B cell (primary cell): Measurements from ENCODE around the gene ATP6V0E1. TPM values are rescaled to one million over a fixed set of nuclear protein-coding genes. Genes with fewer than 3 reads are reported as not detected.

Experiments used
- ATAC-seq: fragments of 200-7000 bp; cut with Tn5 transposase; one replicate; pipeline ENCODE4 v1.10.0; 2021; ENCODE audit warnings: low read depth, mild to moderate bottlenecking, moderate number of reproducible peaks, moderate library complexity
- CTCF ChIA-PET: fragments of 350-600 bp; sonication (Branson Sonifier 250); formaldehyde crosslinking; loops from one replicate; lab custom pipeline; 2021; ENCODE audit warnings: antibody characterized with exemption, inconsistent platforms; lab: Charles Lee
- POLR2A ChIA-PET: fragments of 350-600 bp; sonication (Branson Sonifier 250); formaldehyde crosslinking; loops from one replicate; lab custom pipeline; 2021; ENCODE audit warnings: antibody characterized with exemption; lab: Charles Lee
- DNase-seq: peaks from one replicate; pipeline ENCODE4 v3.0.0; 2013
- H2AFZ ChIP-seq: 2 replicates; pipeline ENCODE4 v1.6.1; 2012; ENCODE audit warnings: mild to moderate bottlenecking, low read depth, low read length; ENCODE audit not compliant: insufficient read depth, poor library complexity, severe bottlenecking
- H3K27ac ChIP-seq, 2 donors: 1 replicate in 1 of 2; 2 replicates in 1 of 2; pipeline ENCODE4 v1.5.1; 2012 to 2013; ENCODE audit warnings: low read length in 2 of 2, mild to moderate bottlenecking in 2 of 2, moderate library complexity in 1 of 2
- H3K27me3 ChIP-seq, 4 experiments: fragments of 200-600 bp in 1 of 4; sonication (generic) in 1 of 4; replicated peaks in 1 of 4; 1 replicate in 2 of 4; 2 replicates in 2 of 4; pipeline versions ENCODE4 v1.6.1 to v1.7.0; 2013 to 2016; ENCODE audit warnings: low read length in 3 of 4, mild to moderate bottlenecking in 2 of 4, mixed read lengths in 1 of 4, moderate library complexity in 1 of 4; ENCODE audit not compliant: insufficient read depth in 4 of 4, control insufficient read depth in 3 of 4; ENCODE audit errors: control extremely low read depth in 1 of 4
- H3K36me3 ChIP-seq, 2 experiments: replicated peaks in 1 of 2; 1 replicate in 1 of 2; 2 replicates in 1 of 2; pipeline versions ENCODE4 v1.6.1 to v1.7.1; 2013; ENCODE audit warnings: low read length in 1 of 2; ENCODE audit not compliant: insufficient read depth in 2 of 2, control insufficient read depth in 1 of 2; ENCODE audit errors: control extremely low read depth in 1 of 2, extremely low read depth in 1 of 2
- H3K4me1 ChIP-seq, 2 donors: fragments of 200-600 bp in 1 of 2; sonication (generic) in 1 of 2; 1 replicate in 1 of 2; 2 replicates in 1 of 2; pipeline versions ENCODE4 v1.5.1 to v1.6.1; 2013 to 2017; ENCODE audit warnings: low read length in 2 of 2; ENCODE audit not compliant: control insufficient read depth in 2 of 2, insufficient read depth in 2 of 2
- H3K4me2 ChIP-seq: replicated peaks from 2 replicates; pipeline ENCODE3; 2012; ENCODE audit warnings: mild to moderate bottlenecking, low read depth, low read length; ENCODE audit not compliant: poor library complexity, severe bottlenecking
- H3K4me3 ChIP-seq, 5 experiments: fragments of 200-600 bp in 1 of 5; sonication (generic) in 1 of 5; 1 replicate in 3 of 5; 2 replicates in 2 of 5; pipeline versions ENCODE4 v1.5.1 to v1.7.0; 2011 to 2016; ENCODE audit warnings: low read length in 4 of 5, mild to moderate bottlenecking in 4 of 5, low read depth in 2 of 5, control low read depth in 1 of 5, moderate library complexity in 1 of 5; ENCODE audit not compliant: insufficient read depth in 1 of 5; ENCODE audit errors: control extremely low read depth in 1 of 5, extremely low read depth in 1 of 5
- H3K79me2 ChIP-seq: fragments of 200-600 bp; sonication (generic); one replicate; pipeline ENCODE4 v1.6.0; 2016; ENCODE audit warnings: low read length; ENCODE audit not compliant: control insufficient read depth, insufficient read depth
- H3K9ac ChIP-seq: fragments of 200-600 bp; sonication (generic); 2 replicates; pipeline ENCODE4 v1.6.1; 2017; ENCODE audit warnings: mild to moderate bottlenecking, low read length, moderate library complexity
- H3K9me3 ChIP-seq, 3 donors: one replicate each; pipeline versions ENCODE4 v1.6.1 to v1.7.1; 2013; ENCODE audit warnings: low read length in 2 of 3; ENCODE audit not compliant: control insufficient read depth in 2 of 3, insufficient read depth in 1 of 3; ENCODE audit errors: control extremely low read depth in 1 of 3
- H4K20me1 ChIP-seq: 2 replicates; pipeline ENCODE4 v1.6.0; 2012; ENCODE audit warnings: mild to moderate bottlenecking, low read length; ENCODE audit not compliant: insufficient read depth, control insufficient read depth, poor library complexity, severe bottlenecking
- H3K27ac Mint-ChIP-seq: one replicate; pipeline ENCODE4 v1.8.0; 2021; ENCODE audit warnings: mixed read lengths
- H3K27me3 Mint-ChIP-seq: one replicate; pipeline ENCODE4 v1.8.0; 2021; ENCODE audit warnings: mixed read lengths
- H3K4me1 Mint-ChIP-seq: one replicate; pipeline ENCODE4 v1.8.0; 2021; ENCODE audit warnings: mixed read lengths
- H3K4me3 Mint-ChIP-seq: one replicate; pipeline ENCODE4 v1.8.0; 2021; ENCODE audit warnings: mixed read lengths
- H3K9me3 Mint-ChIP-seq: one replicate; pipeline ENCODE4 v1.8.0; 2022; ENCODE audit warnings: mixed read lengths; ENCODE audit not compliant: insufficient read depth
- EZH2 ChIP-seq: IDR thresholded peaks from 2 replicates; pipeline ENCODE4 v1.6.1; 2012; ENCODE audit warnings: borderline replicate concordance, low read depth, mild to moderate bottlenecking, moderate library complexity, low read length; ENCODE audit not compliant: insufficient read depth, poor library complexity, severe bottlenecking
- WGBS: methylation state at CpG from one replicate; pipeline ENCODE4 v1.1.5; 2013; ENCODE audit warnings: missing lambda C conversion rate; ENCODE audit not compliant: insufficient coverage; 5-methylcytosine and 5-hydroxymethylcytosine counted together
- intact Hi-C: fragments of 100-400 bp; cut with micrococcal nuclease; formaldehyde crosslinking; loops from one replicate; pipeline ENCODE4 v1.10.0; 2022
- polyA plus RNA-seq: library from polyadenylated mRNA; depleted of rRNA; stranded (reverse); fragments of >200 nt; gene quantifications from 2 replicates; pipeline ENCODE4 v1.2.3, GENCODE V29; 2012
- total RNA-seq, 2 donors: library from RNA; stranded (reverse); fragments of 120-200 nt in 1 of 2; gene quantifications; 1 replicate in 1 of 2; 2 replicates in 1 of 2; pipeline versions ENCODE4 v1.2.3 to v1.2.4, GENCODE V29; 2013 to 2022
- TF ChIP-seq, protein P1 (sequence below): fragments of 200-600 bp; IDR thresholded peaks from one replicate; pipeline ENCODE4 v1.8.0; 2022; ENCODE audit warnings: antibody characterized with exemption, mild to moderate bottlenecking

ATP6V0E1 gene
- total and polyA plus RNA-seq, 2 donors (not counting 1 experiment from before 2014, with no cell fraction given) = 93.8 to 127 TPM

DNA sequence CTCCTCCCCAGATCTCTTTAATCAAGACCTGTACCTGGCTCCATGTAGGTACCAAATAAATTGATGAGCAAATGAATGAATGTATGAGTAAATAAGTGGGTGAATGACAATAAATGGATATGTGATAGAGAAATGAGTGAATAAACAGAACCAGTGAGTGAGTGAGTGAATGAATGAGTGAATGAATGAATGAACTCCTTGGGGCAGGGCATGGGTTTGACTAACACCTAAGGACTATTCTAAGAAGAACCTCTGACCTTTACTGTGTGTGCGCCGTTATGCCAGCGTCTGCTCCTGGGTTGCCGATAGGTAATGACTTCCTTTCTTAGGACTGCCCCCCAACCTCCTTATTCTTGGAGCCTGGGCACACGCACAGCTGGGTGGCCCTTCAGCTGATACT lies 26.1 kb upstream of the ATP6V0E1 start:
- WGBS = 80% methylated on average over 5 of the region's 5 CpGs
- Histone ChIP-seq H3K4me3 (no peak overlapping the region), H3K9me3 (peaks cover 0 to 4% (median 0%) of the 10 kb centered on the region in 3 donors), H4K20me1 (no peaks in the 10 kb centered on the region), H2AFZ (no peak overlapping the region), H3K9ac (no peak overlapping the region), H3K4me1 (peaks cover 8 to 18% of the 10 kb centered on the region in 2 donors), H3K4me2 (no peak overlapping the region), H3K27me3 (no peaks in the 10 kb centered on the region), H3K36me3 (peaks cover 0 to 5% of the 10 kb centered on the region in 2 experiments), H3K27ac (no peak overlapping the region), H3K79me2 (peaks cover 15% of the 10 kb centered on the region)
- TF ChIP-seq, protein P1, sequence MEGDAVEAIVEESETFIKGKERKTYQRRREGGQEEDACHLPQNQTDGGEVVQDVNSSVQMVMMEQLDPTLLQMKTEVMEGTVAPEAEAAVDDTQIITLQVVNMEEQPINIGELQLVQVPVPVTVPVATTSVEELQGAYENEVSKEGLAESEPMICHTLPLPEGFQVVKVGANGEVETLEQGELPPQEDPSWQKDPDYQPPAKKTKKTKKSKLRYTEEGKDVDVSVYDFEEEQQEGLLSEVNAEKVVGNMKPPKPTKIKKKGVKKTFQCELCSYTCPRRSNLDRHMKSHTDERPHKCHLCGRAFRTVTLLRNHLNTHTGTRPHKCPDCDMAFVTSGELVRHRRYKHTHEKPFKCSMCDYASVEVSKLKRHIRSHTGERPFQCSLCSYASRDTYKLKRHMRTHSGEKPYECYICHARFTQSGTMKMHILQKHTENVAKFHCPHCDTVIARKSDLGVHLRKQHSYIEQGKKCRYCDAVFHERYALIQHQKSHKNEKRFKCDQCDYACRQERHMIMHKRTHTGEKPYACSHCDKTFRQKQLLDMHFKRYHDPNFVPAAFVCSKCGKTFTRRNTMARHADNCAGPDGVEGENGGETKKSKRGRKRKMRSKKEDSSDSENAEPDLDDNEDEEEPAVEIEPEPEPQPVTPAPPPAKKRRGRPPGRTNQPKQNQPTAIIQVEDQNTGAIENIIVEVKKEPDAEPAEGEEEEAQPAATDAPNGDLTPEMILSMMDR = no peak
- TF ChIP-seq EZH2 = no peak
- intact Hi-C loops = no loop called here
- DNase-seq (no peak), ATAC-seq (no peak)
- ChIA-PET CTCF (no interaction called here), POLR2A (interaction anchor here (2.4 kb wide), 1 partner anchor 27 kb away, joined by 13 read pairs; the partner anchor contains the start of gene ATP6V0E1)
- peaks cover 23% of the 10 kb centered on the region for H3K4me1 Mint-ChIP-seq
- no peaks in the 10 kb centered on the region for H3K9me3 Mint-ChIP-seq
- H3K27ac Mint-ChIP-seq = no peak overlapping the region
- peak overlapping the region; percentile 57 for H3K4me3 Mint-ChIP-seq
- no peaks in the 10 kb centered on the region for H3K27me3 Mint-ChIP-seq

DNA sequence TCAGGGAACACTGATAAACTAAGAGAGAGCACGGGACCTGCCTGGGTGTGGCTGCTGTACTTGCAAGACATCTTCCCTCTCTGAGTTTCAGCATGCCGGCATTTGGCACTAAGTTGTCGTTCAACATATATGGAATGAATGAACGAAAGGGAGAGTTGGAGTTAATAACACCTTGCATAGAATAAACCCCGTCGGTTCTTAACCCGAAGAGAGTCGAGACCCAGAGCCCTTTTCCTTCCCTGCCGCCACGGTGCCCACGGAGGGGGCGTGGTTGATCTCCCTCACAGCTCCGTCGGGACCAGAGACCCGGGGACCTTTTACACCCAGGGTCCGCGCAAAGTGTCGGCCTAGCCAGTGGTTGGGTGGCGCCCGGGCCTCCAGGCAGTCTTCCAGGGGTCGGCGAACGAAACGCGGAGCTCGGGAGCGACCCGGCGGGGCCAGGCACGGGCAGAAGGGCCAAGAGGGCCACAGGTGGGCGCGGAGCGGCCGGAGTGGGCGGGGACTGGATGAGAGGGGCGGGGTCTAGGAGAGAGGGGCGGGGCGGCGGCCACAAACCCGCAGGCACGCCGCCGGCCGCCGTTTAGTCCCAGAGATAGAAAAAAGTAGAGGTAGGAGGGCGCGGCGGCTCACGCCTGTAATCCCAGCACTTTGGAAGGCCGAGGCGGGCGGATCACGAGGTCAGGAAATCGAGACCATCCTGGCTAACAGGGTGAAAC lies 25.1 kb upstream of the ATP6V0E1 start:
- H3K4me3 Mint-ChIP-seq = peak overlapping the region; percentile 97
- POLR2A ChIA-PET = interaction anchor here (0.6 to 2.4 kb wide), 5 partner anchors 26 to 783 kb away, joined by 3 to 13 read pairs (median 4); partner anchors contain the start of gene ATP6V0E1
- 4% methylated on average over 30 of the region's 54 CpGs for whole genome bisulfite sequencing
- H3K27ac Mint-ChIP-seq = peak overlapping the region; percentile 96
- intact Hi-C loops = loop anchor here (1.0 to 2.0 kb wide), 10 partner anchors 25 to 658 kb away; partner anchors contain the start of genes ATP6V0E1, BNIP1, BOD1 and ERGIC1
- Histone ChIP-seq H3K27ac (peak overlapping the region; percentile 54 to 81), H2AFZ (peak overlapping the region; percentile 86), H4K20me1 (no peaks in the 10 kb centered on the region), H3K9me3 (peaks cover 0 to 4% (median 0%) of the 10 kb centered on the region in 3 donors), H3K9ac (peak overlapping the region; percentile 76), H3K79me2 (peaks cover 15% of the 10 kb centered on the region), H3K4me2 (peak overlapping the region; percentile 81), H3K4me3 (peak overlapping the region; percentile 44 to 97 (median 85)), H3K36me3 (peaks cover 0 to 5% of the 10 kb centered on the region in 2 experiments), H3K4me1 (peaks cover 8 to 18% of the 10 kb centered on the region in 2 donors), H3K27me3 (no peaks in the 10 kb centered on the region)
- no peaks in the 10 kb centered on the region for H3K27me3 Mint-ChIP-seq
- peaks cover 23% of the 10 kb centered on the region for H3K4me1 Mint-ChIP-seq
- no peaks in the 10 kb centered on the region for H3K9me3 Mint-ChIP-seq
- CTCF ChIA-PET = interaction anchor here (0.7 to 1.8 kb wide), 12 partner anchors 11 to 244 kb away, joined by 3 to 11 read pairs (median 3); partner anchors contain the start of genes ATP6V0E1 and DUSP1
- peak; percentile 82 for DNase-seq
- TF ChIP-seq, protein P1 = no peak
- no peak for TF ChIP-seq EZH2
- peak; percentile 73 for ATAC-seq
